HepG2 (cell line): ENCODE results near the gene HACD2. TPM values are rescaled to one million over a fixed set of nuclear protein-coding genes. Genes with fewer than 3 reads are reported as not detected.

Source experiments
- ADNP ChIP-seq: sonication (generic); formaldehyde crosslinking; IDR thresholded peaks from 2 replicates; pipeline ENCODE4 v1.4.0; 2020; ENCODE audit warnings: missing genetic modification reagents
- CHCHD3 ChIP-seq: sonication (generic); formaldehyde crosslinking; IDR thresholded peaks from 2 replicates; pipeline ENCODE4 v1.8.0; 2022; ENCODE audit warnings: mild to moderate bottlenecking, missing genetic modification reagents, moderate library complexity
- HNRNPL ChIP-seq: fragments of 200-400 bp; formaldehyde crosslinking; IDR thresholded peaks from 2 replicates; pipeline ENCODE4 v1.6.1; 2017; ENCODE audit warnings: mild to moderate bottlenecking, low read depth, low read length
- SUZ12 ChIP-seq: fragments of 150-350 bp; IDR thresholded peaks from 2 replicates; pipeline ENCODE4 v1.6.1; 2014; ENCODE audit warnings: low read depth, low read length
- ZMYM2 ChIP-seq: sonication (generic); formaldehyde crosslinking; IDR thresholded peaks from 2 replicates; pipeline ENCODE4 v1.8.0; 2022; ENCODE audit warnings: mild to moderate bottlenecking, missing genetic modification reagents
- ZNF510 ChIP-seq: sonication (generic); formaldehyde crosslinking; IDR thresholded peaks from 2 replicates; pipeline ENCODE4 v1.4.0; 2020; ENCODE audit warnings: low read depth, mild to moderate bottlenecking, missing genetic modification reagents
- polyA plus RNA-seq, 8 experiments: library from polyadenylated mRNA; depleted of rRNA in 3 of 8; stranded (reverse) in 7 of 8; unstranded in 1 of 8; fragments of >200 nt; fragmentation: Illumina TruSeq in 4 of 8; extraction: Trizol in 4 of 8; gene quantifications; 2 replicates each; pipeline versions ENCODE4 v1.2.1 to v1.2.3, GENCODE V29; 2011 to 2016; ENCODE audit warnings: low read depth in 4 of 8, missing spikeins in 1 of 8, mixed read lengths in 1 of 8; ENCODE audit not compliant: insufficient read depth in 1 of 8
- total RNA-seq, 5 experiments: library from RNA; depleted of rRNA; stranded (reverse); fragments of >200 nt; fragmentation: Illumina TruSeq; extraction: Trizol; gene quantifications; 2 replicates each; pipeline ENCODE4 v1.2.3, GENCODE V29; 2016; ENCODE audit warnings: low read depth in 1 of 5
- TF ChIP-seq, protein P1 (sequence below): sonication (generic); formaldehyde crosslinking; conservative IDR thresholded peaks from 2 replicates; pipeline ENCODE4 v1.4.0; 2020; ENCODE audit warnings: missing genetic modification reagents
- TF ChIP-seq, protein P2 (sequence below): sonication (generic); formaldehyde crosslinking; IDR thresholded peaks from 2 replicates; pipeline ENCODE4 v1.5.0; 2020; ENCODE audit warnings: missing genetic modification reagents
- TF ChIP-seq, protein P3 (sequence below): sonication (generic); formaldehyde crosslinking; IDR thresholded peaks from 2 replicates; pipeline ENCODE4 v1.5.1; 2020; ENCODE audit warnings: mild to moderate bottlenecking, missing genetic modification reagents, borderline replicate concordance

The HACD2 gene
- total and polyA plus RNA-seq, 2 of the 13 experiments (the other 11 are each of a cell fraction or from before 2014, with no cell fraction given), result 47.0 to 50.4 TPM

DNA sequence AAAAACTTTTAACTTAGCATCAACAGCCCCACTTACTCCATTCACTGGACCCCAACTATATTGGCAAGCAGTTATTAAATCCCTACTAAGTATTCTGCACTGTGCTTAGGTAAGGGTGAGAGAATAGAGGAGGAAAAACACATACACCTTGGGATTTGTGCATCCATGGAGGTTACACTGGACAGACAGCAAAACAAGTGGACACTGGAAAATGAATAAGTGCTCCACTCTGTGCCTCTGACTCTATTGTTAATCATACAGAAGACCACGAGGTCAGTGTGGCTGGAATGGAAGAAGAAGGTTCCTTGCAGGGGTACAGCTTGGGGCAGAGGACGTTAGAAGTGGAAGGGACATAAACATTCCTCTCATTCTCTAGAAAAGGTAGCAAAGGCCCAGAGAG is 139.2 kb downstream of the HACD2 start (continued):
- TF ChIP-seq, protein P1, sequence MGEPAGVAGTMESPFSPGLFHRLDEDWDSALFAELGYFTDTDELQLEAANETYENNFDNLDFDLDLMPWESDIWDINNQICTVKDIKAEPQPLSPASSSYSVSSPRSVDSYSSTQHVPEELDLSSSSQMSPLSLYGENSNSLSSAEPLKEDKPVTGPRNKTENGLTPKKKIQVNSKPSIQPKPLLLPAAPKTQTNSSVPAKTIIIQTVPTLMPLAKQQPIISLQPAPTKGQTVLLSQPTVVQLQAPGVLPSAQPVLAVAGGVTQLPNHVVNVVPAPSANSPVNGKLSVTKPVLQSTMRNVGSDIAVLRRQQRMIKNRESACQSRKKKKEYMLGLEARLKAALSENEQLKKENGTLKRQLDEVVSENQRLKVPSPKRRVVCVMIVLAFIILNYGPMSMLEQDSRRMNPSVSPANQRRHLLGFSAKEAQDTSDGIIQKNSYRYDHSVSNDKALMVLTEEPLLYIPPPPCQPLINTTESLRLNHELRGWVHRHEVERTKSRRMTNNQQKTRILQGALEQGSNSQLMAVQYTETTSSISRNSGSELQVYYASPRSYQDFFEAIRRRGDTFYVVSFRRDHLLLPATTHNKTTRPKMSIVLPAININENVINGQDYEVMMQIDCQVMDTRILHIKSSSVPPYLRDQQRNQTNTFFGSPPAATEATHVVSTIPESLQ (CRISPR knock-in tag), result no peak
- TF ChIP-seq, protein P2, sequence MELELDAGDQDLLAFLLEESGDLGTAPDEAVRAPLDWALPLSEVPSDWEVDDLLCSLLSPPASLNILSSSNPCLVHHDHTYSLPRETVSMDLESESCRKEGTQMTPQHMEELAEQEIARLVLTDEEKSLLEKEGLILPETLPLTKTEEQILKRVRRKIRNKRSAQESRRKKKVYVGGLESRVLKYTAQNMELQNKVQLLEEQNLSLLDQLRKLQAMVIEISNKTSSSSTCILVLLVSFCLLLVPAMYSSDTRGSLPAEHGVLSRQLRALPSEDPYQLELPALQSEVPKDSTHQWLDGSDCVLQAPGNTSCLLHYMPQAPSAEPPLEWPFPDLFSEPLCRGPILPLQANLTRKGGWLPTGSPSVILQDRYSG (CRISPR knock-in tag), result no peak
- TF ChIP-seq HNRNPL (no peak), CHCHD3 (no peak), ZMYM2 (CRISPR knock-in tag) (no peak), ZNF510 (no peak), SUZ12 (no peak), ADNP (CRISPR knock-in tag) (no peak)
- TF ChIP-seq, protein P3, sequence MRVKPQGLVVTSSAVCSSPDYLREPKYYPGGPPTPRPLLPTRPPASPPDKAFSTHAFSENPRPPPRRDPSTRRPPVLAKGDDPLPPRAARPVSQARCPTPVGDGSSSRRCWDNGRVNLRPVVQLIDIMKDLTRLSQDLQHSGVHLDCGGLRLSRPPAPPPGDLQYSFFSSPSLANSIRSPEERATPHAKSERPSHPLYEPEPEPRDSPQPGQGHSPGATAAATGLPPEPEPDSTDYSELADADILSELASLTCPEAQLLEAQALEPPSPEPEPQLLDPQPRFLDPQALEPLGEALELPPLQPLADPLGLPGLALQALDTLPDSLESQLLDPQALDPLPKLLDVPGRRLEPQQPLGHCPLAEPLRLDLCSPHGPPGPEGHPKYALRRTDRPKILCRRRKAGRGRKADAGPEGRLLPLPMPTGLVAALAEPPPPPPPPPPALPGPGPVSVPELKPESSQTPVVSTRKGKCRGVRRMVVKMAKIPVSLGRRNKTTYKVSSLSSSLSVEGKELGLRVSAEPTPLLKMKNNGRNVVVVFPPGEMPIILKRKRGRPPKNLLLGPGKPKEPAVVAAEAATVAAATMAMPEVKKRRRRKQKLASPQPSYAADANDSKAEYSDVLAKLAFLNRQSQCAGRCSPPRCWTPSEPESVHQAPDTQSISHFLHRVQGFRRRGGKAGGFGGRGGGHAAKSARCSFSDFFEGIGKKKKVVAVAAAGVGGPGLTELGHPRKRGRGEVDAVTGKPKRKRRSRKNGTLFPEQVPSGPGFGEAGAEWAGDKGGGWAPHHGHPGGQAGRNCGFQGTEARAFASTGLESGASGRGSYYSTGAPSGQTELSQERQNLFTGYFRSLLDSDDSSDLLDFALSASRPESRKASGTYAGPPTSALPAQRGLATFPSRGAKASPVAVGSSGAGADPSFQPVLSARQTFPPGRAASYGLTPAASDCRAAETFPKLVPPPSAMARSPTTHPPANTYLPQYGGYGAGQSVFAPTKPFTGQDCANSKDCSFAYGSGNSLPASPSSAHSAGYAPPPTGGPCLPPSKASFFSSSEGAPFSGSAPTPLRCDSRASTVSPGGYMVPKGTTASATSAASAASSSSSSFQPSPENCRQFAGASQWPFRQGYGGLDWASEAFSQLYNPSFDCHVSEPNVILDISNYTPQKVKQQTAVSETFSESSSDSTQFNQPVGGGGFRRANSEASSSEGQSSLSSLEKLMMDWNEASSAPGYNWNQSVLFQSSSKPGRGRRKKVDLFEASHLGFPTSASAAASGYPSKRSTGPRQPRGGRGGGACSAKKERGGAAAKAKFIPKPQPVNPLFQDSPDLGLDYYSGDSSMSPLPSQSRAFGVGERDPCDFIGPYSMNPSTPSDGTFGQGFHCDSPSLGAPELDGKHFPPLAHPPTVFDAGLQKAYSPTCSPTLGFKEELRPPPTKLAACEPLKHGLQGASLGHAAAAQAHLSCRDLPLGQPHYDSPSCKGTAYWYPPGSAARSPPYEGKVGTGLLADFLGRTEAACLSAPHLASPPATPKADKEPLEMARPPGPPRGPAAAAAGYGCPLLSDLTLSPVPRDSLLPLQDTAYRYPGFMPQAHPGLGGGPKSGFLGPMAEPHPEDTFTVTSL (CRISPR knock-in tag), result no peak
